HG03378 (cell line): ENCODE results near the gene KPNA3.
"Not testable (repeated sequence)": the region's sequence is repeated elsewhere in the genome, so short reads cannot be mapped to it uniquely, and the experiment has no call there.

Experiments
- ATAC-seq: cut with Tn5 transposase; IDR thresholded peaks from one replicate; pipeline ENCODE4 v1.9.1; 2021; ENCODE audit warnings: mild to moderate bottlenecking, moderate library complexity; ENCODE audit not compliant: unreplicated experiment

The KPNA3 gene

GRCh38 chr13:49810567-49811526 lies 18.4 kb upstream of the KPNA3 start:
- ATAC-seq = no peak

GRCh38 chr13:49807681-49808080 lies 15.2 kb upstream of the KPNA3 start:
- no peak for ATAC-seq

- no peak for ATAC-seq
These were observed 13.6 kb upstream of the KPNA3 start for GRCh38 chr13:49806126-49806536.

- ATAC-seq = not testable (repeated sequence)
These were observed 10.6 kb upstream of the KPNA3 start for GRCh38 chr13:49803047-49803446.

- no peak for ATAC-seq
These were observed 9.9 kb upstream of the KPNA3 start for GRCh38 chr13:49802426-49802825.

- no peak for ATAC-seq
These were observed 552 bp downstream of the KPNA3 start for GRCh38 chr13:49791711-49792549.

- no peak for ATAC-seq
These were observed 1.2 kb downstream of the KPNA3 start for GRCh38 chr13:49791315-49791710.

- no peak for ATAC-seq
These were observed 2.5 kb downstream of the KPNA3 start for GRCh38 chr13:49789968-49790367.

- no peak for ATAC-seq
These were observed 6.0 kb downstream of the KPNA3 start for GRCh38 chr13:49786401-49787008.

GRCh38 chr13:49784886-49785570 lies 7.5 kb downstream of the KPNA3 start:
- no peak for ATAC-seq

GRCh38 chr13:49783865-49784264 lies 8.6 kb downstream of the KPNA3 start:
- ATAC-seq = no peak

GRCh38 chr13:49782784-49783183 lies 9.7 kb downstream of the KPNA3 start:
- no peak for ATAC-seq

GRCh38 chr13:49781806-49782205 lies 10.7 kb downstream of the KPNA3 start:
- no peak for ATAC-seq

- no peak for ATAC-seq
These were observed 12.8 kb downstream of the KPNA3 start for GRCh38 chr13:49779721-49780120.

GRCh38 chr13:49777746-49778614 lies 14.5 kb downstream of the KPNA3 start:
- ATAC-seq = no peak

GRCh38 chr13:49776871-49777270 lies 15.6 kb downstream of the KPNA3 start:
- ATAC-seq = no peak

GRCh38 chr13:49774376-49775005 lies 18.0 kb downstream of the KPNA3 start:
- no peak for ATAC-seq

- no peak for ATAC-seq
These were observed 19.7 kb downstream of the KPNA3 start for GRCh38 chr13:49772828-49773227.

- not testable (repeated sequence) for ATAC-seq
These were observed 30.7 kb downstream of the KPNA3 start for GRCh38 chr13:49761811-49762210.
